KMS-11 (cell line): ENCODE data around the gene NKX2-4.

Experiments used
- H2AFZ ChIP-seq: fragments of 200-600 bp; sonication (generic); 2 replicates; pipeline ENCODE4 v1.6.1; 2016; ENCODE audit warnings: antibody characterized with exemption, mixed run types, low read depth
- H3K27ac ChIP-seq: fragments of 200-600 bp; sonication (generic); 2 replicates; pipeline ENCODE4 v1.6.1; 2016; ENCODE audit warnings: mild to moderate bottlenecking, mixed run types
- H3K27me3 ChIP-seq: fragments of 200-600 bp; sonication (generic); 2 replicates; pipeline ENCODE4 v1.6.1; 2017; ENCODE audit warnings: mild to moderate bottlenecking, low read depth, mixed run types, moderate library complexity; ENCODE audit not compliant: insufficient read depth
- H3K36me3 ChIP-seq: fragments of 200-600 bp; sonication (generic); 2 replicates; pipeline ENCODE4 v1.6.1; 2017; ENCODE audit warnings: mild to moderate bottlenecking, mixed run types; ENCODE audit not compliant: insufficient read depth
- H3K4me1 ChIP-seq: fragments of 200-600 bp; sonication (generic); 2 replicates; pipeline ENCODE4 v1.6.1; 2016; ENCODE audit warnings: mild to moderate bottlenecking, low read depth, mixed run types; ENCODE audit not compliant: poor library complexity, severe bottlenecking
- H3K4me2 ChIP-seq: fragments of 200-600 bp; sonication (generic); 2 replicates; pipeline ENCODE4 v1.7.0; 2016; ENCODE audit warnings: mild to moderate bottlenecking, mixed run types
- H3K4me3 ChIP-seq: fragments of 200-600 bp; sonication (generic); IDR thresholded peaks from 2 replicates; pipeline ENCODE4 v1.6.1; 2017; ENCODE audit warnings: low read depth, low read length, mixed read lengths; ENCODE audit not compliant: insufficient read depth
- H3K79me2 ChIP-seq: fragments of 200-600 bp; sonication (generic); 2 replicates; pipeline ENCODE4 v1.6.1; 2016; ENCODE audit warnings: low read depth, mixed run types; ENCODE audit not compliant: insufficient read depth
- H3K9ac ChIP-seq: fragments of 200-600 bp; sonication (generic); 2 replicates; pipeline ENCODE4 v1.6.1; 2016; ENCODE audit warnings: mild to moderate bottlenecking, mixed run types
- H4K20me1 ChIP-seq: fragments of 200-600 bp; sonication (generic); 2 replicates; pipeline ENCODE4 v1.6.1; 2016; ENCODE audit warnings: mild to moderate bottlenecking, mixed run types; ENCODE audit not compliant: insufficient read depth
- CTCF ChIP-seq: fragments of 200-600 bp; sonication (generic); conservative IDR thresholded peaks from 2 replicates; pipeline ENCODE4 v1.6.1; 2017; ENCODE audit warnings: low read depth, mild to moderate bottlenecking, antibody characterized with exemption, low read length, moderate library complexity, mixed read lengths

NKX2-4 gene

GRCh38 chr20:21388566-21388965 lies 8.8 kb downstream of the NKX2-4 start:
- H3K4me3 ChIP-seq = no peak overlapping the region
- TF ChIP-seq CTCF = no peak
- no peaks in the 10 kb centered on the region for H3K4me1 ChIP-seq
- no peaks in the 10 kb centered on the region for H3K27me3 ChIP-seq
- H3K4me2 ChIP-seq = no peak overlapping the region
- H4K20me1 ChIP-seq = no peaks in the 10 kb centered on the region
- H2AFZ ChIP-seq = no peak overlapping the region
- H3K9ac ChIP-seq = no peak overlapping the region
- H3K79me2 ChIP-seq = no peaks in the 10 kb centered on the region
- no peak overlapping the region for H3K27ac ChIP-seq
- no peaks in the 10 kb centered on the region for H3K36me3 ChIP-seq

GRCh38 chr20:21387528-21387927 lies 9.8 kb downstream of the NKX2-4 start:
- H3K27ac ChIP-seq = no peak overlapping the region
- no peaks in the 10 kb centered on the region for H3K27me3 ChIP-seq
- H3K36me3 ChIP-seq = no peaks in the 10 kb centered on the region
- no peaks in the 10 kb centered on the region for H3K4me1 ChIP-seq
- H3K4me3 ChIP-seq = no peak overlapping the region
- no peak overlapping the region for H3K9ac ChIP-seq
- no peaks in the 10 kb centered on the region for H3K79me2 ChIP-seq
- no peak for TF ChIP-seq CTCF
- no peak overlapping the region for H2AFZ ChIP-seq
- no peak overlapping the region for H3K4me2 ChIP-seq
- H4K20me1 ChIP-seq = no peaks in the 10 kb centered on the region

GRCh38 chr20:21386111-21386510 lies 11.2 kb downstream of the NKX2-4 start:
- H3K27me3 ChIP-seq = no peaks in the 10 kb centered on the region
- H3K79me2 ChIP-seq = no peaks in the 10 kb centered on the region
- H2AFZ ChIP-seq = no peak overlapping the region
- H3K9ac ChIP-seq = no peak overlapping the region
- H3K4me2 ChIP-seq = no peak overlapping the region
- no peaks in the 10 kb centered on the region for H3K4me1 ChIP-seq
- H3K4me3 ChIP-seq = no peak overlapping the region
- H3K36me3 ChIP-seq = no peaks in the 10 kb centered on the region
- H3K27ac ChIP-seq = no peak overlapping the region
- H4K20me1 ChIP-seq = no peaks in the 10 kb centered on the region
- TF ChIP-seq CTCF = no peak

- H3K79me2 ChIP-seq = no peaks in the 10 kb centered on the region
- no peaks in the 10 kb centered on the region for H4K20me1 ChIP-seq
- no peaks in the 10 kb centered on the region for H3K4me1 ChIP-seq
- H2AFZ ChIP-seq = no peak overlapping the region
- no peak overlapping the region for H3K4me3 ChIP-seq
- no peak for TF ChIP-seq CTCF
- H3K27me3 ChIP-seq = no peaks in the 10 kb centered on the region
- no peaks in the 10 kb centered on the region for H3K36me3 ChIP-seq
- no peak overlapping the region for H3K4me2 ChIP-seq
- H3K9ac ChIP-seq = no peak overlapping the region
- H3K27ac ChIP-seq = no peak overlapping the region
Measured at GRCh38 chr20:21384308-21384892, 12.9 kb downstream of the NKX2-4 start.
